PC-9 (cell line): Measurements from ENCODE around the gene BHLHA15. TPM values are rescaled to one million over a fixed set of nuclear protein-coding genes. Genes with fewer than 3 reads are reported as not detected.

Experiments used
- BruUV-seq: library from RNA; stranded (reverse); fragments of 400-500 nt; replicated peaks from 2 replicates; lab custom pipeline; 2021; lab: Mats Ljungman, UMichigan
- CTCF ChIA-PET: fragments of 300-600 bp; sonication (Branson Sonifier 250); formaldehyde crosslinking; loops from one replicate; lab custom pipeline; 2022; ENCODE audit warnings: antibody characterized with exemption; lab: Charles Lee
- POLR2A ChIA-PET: fragments of 300-600 bp; sonication (Branson Sonifier 250); formaldehyde crosslinking; loops from one replicate; lab custom pipeline; 2022; ENCODE audit warnings: antibody characterized with exemption; ENCODE audit not compliant: unreplicated experiment; lab: Charles Lee
- DNase-seq, 2 experiments: peaks; one replicate each; pipeline versions ENCODE4 v3.0.0 to v3.0.0-alpha.2; 2015 to 2022; ENCODE audit warnings: mixed read lengths in 1 of 2
- H2AFZ ChIP-seq: fragments of 200-600 bp; sonication (generic); 2 replicates; pipeline ENCODE4 v1.8.1; 2017; ENCODE audit warnings: antibody characterized with exemption
- H3F3A ChIP-seq: fragments of 200-600 bp; sonication (generic); 2 replicates; pipeline ENCODE4 v1.8.1; 2017; ENCODE audit warnings: antibody characterized with exemption, mild to moderate bottlenecking, low read depth; ENCODE audit not compliant: insufficient read depth
- H3K27ac ChIP-seq: fragments of 200-600 bp; sonication (generic); 2 replicates; pipeline ENCODE4 v1.6.1; 2016; ENCODE audit warnings: mixed run types
- H3K27me3 ChIP-seq: fragments of 200-600 bp; sonication (generic); 2 replicates; pipeline ENCODE4 v1.6.1; 2016; ENCODE audit warnings: low read depth, mixed run types; ENCODE audit not compliant: insufficient read depth
- H3K36me3 ChIP-seq: fragments of 200-600 bp; sonication (generic); 2 replicates; pipeline ENCODE4 v1.6.1; 2016; ENCODE audit warnings: low read depth, mixed run types
- H3K4me1 ChIP-seq: fragments of 200-600 bp; sonication (generic); replicated peaks from 2 replicates; pipeline ENCODE4 v1.6.1; 2016; ENCODE audit warnings: mixed run types; ENCODE audit not compliant: insufficient read depth
- H3K4me2 ChIP-seq: fragments of 200-600 bp; sonication (generic); 2 replicates; pipeline ENCODE4 v1.6.1; 2017; ENCODE audit warnings: mixed run types
- H3K4me3 ChIP-seq: fragments of 200-600 bp; sonication (generic); 2 replicates; pipeline ENCODE4 v1.6.1; 2016; ENCODE audit warnings: mixed run types
- H3K79me2 ChIP-seq: fragments of 200-600 bp; sonication (generic); 2 replicates; pipeline ENCODE4 v1.6.1; 2017; ENCODE audit warnings: low read depth, mixed run types
- H3K9me2 ChIP-seq: fragments of 200-600 bp; sonication (generic); 2 replicates; pipeline ENCODE4 v1.8.1; 2017; ENCODE audit warnings: mild to moderate bottlenecking; ENCODE audit not compliant: insufficient read depth
- H3K9me3 ChIP-seq: fragments of 200-600 bp; sonication (generic); 2 replicates; pipeline ENCODE4 v1.8.1; 2016; ENCODE audit warnings: low read depth; ENCODE audit not compliant: insufficient read depth
- H4K20me1 ChIP-seq: fragments of 200-600 bp; sonication (generic); 2 replicates; pipeline ENCODE4 v1.8.1; 2017; ENCODE audit not compliant: insufficient read depth
- CTCF ChIP-seq: fragments of 200-600 bp; sonication (generic); conservative IDR thresholded peaks from 2 replicates; pipeline ENCODE4 v1.6.1; 2017; ENCODE audit warnings: mixed run types, antibody characterized with exemption, mild to moderate bottlenecking, moderate library complexity
- EZH2 ChIP-seq: fragments of 200-600 bp; sonication (generic); IDR thresholded peaks from 2 replicates; pipeline ENCODE4 v1.8.0; 2017; ENCODE audit warnings: antibody characterized with exemption, low read depth
- intact Hi-C: fragments of 100-400 bp; cut with micrococcal nuclease; formaldehyde crosslinking; loops from one replicate; pipeline ENCODE4 v1.10.0; 2022; ENCODE audit not compliant: unreplicated experiment
- total RNA-seq: library from RNA; stranded (reverse); gene quantifications from 2 replicates; pipeline ENCODE4 v1.2.3, GENCODE V29; 2021

Gene BHLHA15
- total RNA-seq, 1 experiment from 2014 or later = 0.79 TPM

GRCh38 chr7:98177553-98177952 lies 33.7 kb upstream of the BHLHA15 start:
- Histone ChIP-seq H3K27ac (no peak overlapping the region), H3K4me1 (peaks cover 11% of the 10 kb centered on the region; the same call in 1 of the 2 replicates), H3K4me2 (no peak overlapping the region), H3K36me3 (peaks cover 6% of the 10 kb centered on the region), H3K9me3 (no peaks in the 10 kb centered on the region), H3K79me2 (no peaks in the 10 kb centered on the region; the same call in 1 of the 2 replicates), H3K9me2 (no peaks in the 10 kb centered on the region), H3K4me3 (no peak overlapping the region), H4K20me1 (peaks cover 6% of the 10 kb centered on the region), H2AFZ (no peak overlapping the region), H3F3A (0 out of 2 replicates have a peak, but pooled peaks cover 7% of the 10 kb centered on the region), H3K27me3 (no peaks in the 10 kb centered on the region)
- no peak for TF ChIP-seq EZH2
- TF ChIP-seq CTCF = no peak
- CTCF ChIA-PET = interaction anchor here (1.1 kb wide), 1 partner anchor 156 kb away, joined by 4 read pairs; no protein-coding TSS in a partner anchor
- no TSS peak for BruUV-seq
- no peak for DNase-seq
- POLR2A ChIA-PET = interaction anchor here (0.5 kb wide), 1 partner anchor 240 kb away, joined by 6 read pairs; no protein-coding TSS in a partner anchor
- intact Hi-C loops = no loop called here

GRCh38 chr7:98178321-98178720 lies 32.9 kb upstream of the BHLHA15 start:
- no peak for TF ChIP-seq EZH2
- TF ChIP-seq CTCF = no peak
- Histone ChIP-seq H3K27ac (no peak overlapping the region), H3K4me1 (peaks cover 11% of the 10 kb centered on the region; the same call in 1 of the 2 replicates), H3F3A (0 out of 2 replicates have a peak, but pooled peaks cover 3% of the 10 kb centered on the region), H4K20me1 (peaks cover 11% of the 10 kb centered on the region), H3K9me3 (no peaks in the 10 kb centered on the region), H3K4me2 (no peak overlapping the region), H3K36me3 (peaks cover 2% of the 10 kb centered on the region; the same call in 1 of the 2 replicates), H3K79me2 (no peaks in the 10 kb centered on the region; the same call in 1 of the 2 replicates), H3K27me3 (no peaks in the 10 kb centered on the region), H3K4me3 (no peak overlapping the region), H2AFZ (no peak overlapping the region), H3K9me2 (no peaks in the 10 kb centered on the region)
- no TSS peak for BruUV-seq
- POLR2A ChIA-PET = interaction anchor here (0.5 to 0.6 kb wide), 3 partner anchors 157 to 733 kb away, joined by 3 to 6 read pairs (median 6); no protein-coding TSS in a partner anchor
- DNase-seq = peak; percentile 66 to 83
- CTCF ChIA-PET = interaction anchor here (0.8 to 1.1 kb wide), 2 partner anchors 10 to 157 kb away, joined by 3 to 4 read pairs; no protein-coding TSS in a partner anchor
- intact Hi-C loops = no loop called here

DNA sequence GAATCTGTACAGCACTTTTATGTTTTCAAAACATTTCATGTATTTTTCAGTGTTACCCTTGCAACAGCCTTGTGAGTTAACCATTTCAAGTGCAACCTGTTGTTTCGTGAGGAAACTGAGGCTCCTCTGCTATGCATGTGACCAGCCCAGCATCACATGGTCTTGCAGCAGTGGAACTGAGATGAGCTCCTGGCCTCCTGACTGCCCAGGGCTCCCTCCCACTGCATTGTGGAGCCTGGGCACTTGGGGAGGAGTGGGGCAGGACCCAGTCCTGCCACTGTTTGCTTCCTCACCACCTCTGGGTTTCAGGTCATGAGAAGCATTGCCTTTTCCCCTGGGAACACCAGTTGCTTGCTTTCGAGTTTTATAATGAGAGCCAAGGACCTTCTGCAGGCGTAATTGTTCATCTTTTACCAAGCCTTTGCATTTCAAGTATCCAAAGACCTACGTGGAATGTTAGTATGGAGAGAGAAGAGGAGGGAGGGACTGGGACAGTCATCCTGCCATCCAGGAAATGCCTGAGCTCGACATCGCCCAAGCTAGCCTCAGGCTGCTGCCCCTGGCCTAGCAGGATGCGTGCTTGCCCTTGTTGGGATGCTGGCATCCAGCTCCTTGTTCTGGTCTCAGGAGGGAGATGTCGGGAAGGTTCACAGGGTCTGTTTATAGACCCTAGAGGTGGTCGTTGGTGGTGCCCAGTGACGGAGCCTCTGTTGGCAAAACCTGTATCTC lies 32.3 kb upstream of the BHLHA15 start:
- no peak overlapping the region for H2AFZ ChIP-seq
- no TSS peak for BruUV-seq
- H3K9me2 ChIP-seq = no peaks in the 10 kb centered on the region
- no peaks in the 10 kb centered on the region for H3K27me3 ChIP-seq
- CTCF ChIA-PET = interaction anchor here (0.8 to 1.1 kb wide), 2 partner anchors 11 to 158 kb away, joined by 3 to 4 read pairs; no protein-coding TSS in a partner anchor
- POLR2A ChIA-PET = interaction anchor here (0.5 to 0.7 kb wide), 2 partner anchors 12 to 733 kb away, joined by 3 read pairs; no protein-coding TSS in a partner anchor
- no peak for DNase-seq
- peaks cover 11% of the 10 kb centered on the region; the same call in 1 of the 2 replicates for H3K4me1 ChIP-seq
- peaks cover 11% of the 10 kb centered on the region for H4K20me1 ChIP-seq
- H3K9me3 ChIP-seq = no peaks in the 10 kb centered on the region
- no peak overlapping the region for H3K4me3 ChIP-seq
- no peak for TF ChIP-seq EZH2
- no peak for TF ChIP-seq CTCF
- no peak overlapping the region for H3K27ac ChIP-seq
- H3K4me2 ChIP-seq = no peak overlapping the region
- H3K36me3 ChIP-seq = no peaks in the 10 kb centered on the region; the same call in 1 of the 2 replicates
- intact Hi-C loops = no loop called here
- H3F3A ChIP-seq = no peaks in the 10 kb centered on the region
- H3K79me2 ChIP-seq = no peaks in the 10 kb centered on the region; the same call in 1 of the 2 replicates
